OCI-M1 (cell line): ENCODE results near the gene LINGO1.
A peak's percentile ranks its signal among the peaks of the same experiment; 100 is the strongest.

Experiments
- DNase-seq: peaks from one replicate; lab custom pipeline; 2025; lab: John Stamatoyannopoulos, UW

Gene LINGO1

GRCh38 chr15:77631745-77632533, 773 bp downstream of the LINGO1 start:
- DNase-seq, result no peak

GRCh38 chr15:77630956-77631744, 1.6 kb downstream of the LINGO1 start:
- no peak for DNase-seq

- peak; percentile 11 for DNase-seq
These were observed 2.7 kb downstream of the LINGO1 start for GRCh38 chr15:77630056-77630455.

- no peak for DNase-seq
These were observed 3.4 kb downstream of the LINGO1 start for GRCh38 chr15:77629070-77630030.

- DNase-seq, result no peak
These were observed 4.7 kb downstream of the LINGO1 start for GRCh38 chr15:77628010-77628409.

GRCh38 chr15:77627581-77627980, 5.1 kb downstream of the LINGO1 start:
- no peak for DNase-seq

- no peak for DNase-seq
These were observed 5.6 kb downstream of the LINGO1 start for GRCh38 chr15:77627067-77627466.

- DNase-seq, result no peak
These were observed 6.7 kb downstream of the LINGO1 start for GRCh38 chr15:77626002-77626401.

- DNase-seq, result no peak
These were observed 7.3 kb downstream of the LINGO1 start for GRCh38 chr15:77625376-77625775.

GRCh38 chr15:77624868-77625267, 7.8 kb downstream of the LINGO1 start:
- no peak for DNase-seq

GRCh38 chr15:77623755-77624524, 8.8 kb downstream of the LINGO1 start:
- DNase-seq, result no peak

- DNase-seq, result no peak
These were observed 9.6 kb downstream of the LINGO1 start for GRCh38 chr15:77622934-77623754.

- peak; percentile 11 for DNase-seq
These were observed 10.3 kb downstream of the LINGO1 start for GRCh38 chr15:77622209-77622933.

GRCh38 chr15:77621847-77622208, 10.9 kb downstream of the LINGO1 start:
- no peak for DNase-seq

GRCh38 chr15:77620960-77621647, 11.6 kb downstream of the LINGO1 start:
- no peak for DNase-seq

- peak; percentile 6 for DNase-seq
These were observed 12.4 kb downstream of the LINGO1 start for GRCh38 chr15:77620297-77620696.

GRCh38 chr15:77619883-77620282, 12.8 kb downstream of the LINGO1 start:
- no peak for DNase-seq

GRCh38 chr15:77617476-77618230, 15.1 kb downstream of the LINGO1 start:
- peak; percentile 78 for DNase-seq
